ENCODE data around the gene SLC35F3. TPM values are rescaled to one million over a fixed set of nuclear protein-coding genes. Genes with fewer than 3 reads are reported as not detected.
A peak's percentile ranks its signal among the peaks of the same experiment; 100 is the strongest.
"Not testable (repeated sequence)": the region's sequence is repeated elsewhere in the genome, so short reads cannot be mapped to it uniquely, and the experiment has no call there.

Gene SLC35F3
- polyA plus RNA-seq, 1 donor = 0.55 TPM

GRCh38 chr1:233879841-233880240 is 24.6 kb upstream of the SLC35F3 start:
- WGBS (ENCODE audit: insufficient coverage, low lambda C conversion rate) = 82% methylated on average over 3 of the region's 3 CpGs
- H3K27ac ChIP-seq (ENCODE audit: low read length) = no peak overlapping the region
- no peak for DNase-seq
- H3K4me1 ChIP-seq (ENCODE audit: control insufficient read depth, insufficient read depth, low read length) = no peaks in the 10 kb centered on the region
- no peak overlapping the region for H3K4me3 ChIP-seq (ENCODE audit: low read length)
- peaks cover 3% of the 10 kb centered on the region for H3K27me3 ChIP-seq (ENCODE audit: control insufficient read depth, insufficient read depth, low read length)
- no peaks in the 10 kb centered on the region for H3K9me3 ChIP-seq (ENCODE audit: control insufficient read depth, low read depth, low read length)
- H3K36me3 ChIP-seq (ENCODE audit: control insufficient read depth, insufficient read depth, low read length) = no peaks in the 10 kb centered on the region

- H3K27me3 ChIP-seq (ENCODE audit: control insufficient read depth, insufficient read depth, low read length) = peaks cover 4% of the 10 kb centered on the region
- WGBS (ENCODE audit: insufficient coverage, low lambda C conversion rate) = 57% methylated on average over 1 of the region's 3 CpGs
- DNase-seq = no peak
- no peak overlapping the region for H3K27ac ChIP-seq (ENCODE audit: low read length)
- no peaks in the 10 kb centered on the region for H3K9me3 ChIP-seq (ENCODE audit: control insufficient read depth, low read depth, low read length)
- H3K4me3 ChIP-seq (ENCODE audit: low read length) = no peak overlapping the region
- no peaks in the 10 kb centered on the region for H3K36me3 ChIP-seq (ENCODE audit: control insufficient read depth, insufficient read depth, low read length)
- no peaks in the 10 kb centered on the region for H3K4me1 ChIP-seq (ENCODE audit: control insufficient read depth, insufficient read depth, low read length)
Measured at GRCh38 chr1:233883671-233884070, 20.8 kb upstream of the SLC35F3 start.

- Histone ChIP-seq H3K36me3 (ENCODE audit: control insufficient read depth, insufficient read depth, low read length) (no peaks in the 10 kb centered on the region), H3K27me3 (ENCODE audit: control insufficient read depth, insufficient read depth, low read length) (peaks cover 4% of the 10 kb centered on the region), H3K27ac (ENCODE audit: low read length) (no peak overlapping the region), H3K4me1 (ENCODE audit: control insufficient read depth, insufficient read depth, low read length) (no peaks in the 10 kb centered on the region), H3K4me3 (ENCODE audit: low read length) (no peak overlapping the region), H3K9me3 (ENCODE audit: control insufficient read depth, low read depth, low read length) (no peaks in the 10 kb centered on the region)
- no peak for DNase-seq
- WGBS (ENCODE audit: insufficient coverage, low lambda C conversion rate) = 80% methylated on average over 1 of the region's 5 CpGs
Measured at GRCh38 chr1:233884461-233885151, 19.9 kb upstream of the SLC35F3 start.

GRCh38 chr1:233885196-233885920 is 19.1 kb upstream of the SLC35F3 start:
- no peaks in the 10 kb centered on the region for H3K4me1 ChIP-seq (ENCODE audit: control insufficient read depth, insufficient read depth, low read length)
- H3K36me3 ChIP-seq (ENCODE audit: control insufficient read depth, insufficient read depth, low read length) = no peaks in the 10 kb centered on the region
- H3K4me3 ChIP-seq (ENCODE audit: low read length) = no peak overlapping the region
- H3K27me3 ChIP-seq (ENCODE audit: control insufficient read depth, insufficient read depth, low read length) = peaks cover 4% of the 10 kb centered on the region
- no peaks in the 10 kb centered on the region for H3K9me3 ChIP-seq (ENCODE audit: control insufficient read depth, low read depth, low read length)
- no peak overlapping the region for H3K27ac ChIP-seq (ENCODE audit: low read length)
- 86% methylated on average over 1 of the region's 9 CpGs for WGBS (ENCODE audit: insufficient coverage, low lambda C conversion rate)
- no peak for DNase-seq

GRCh38 chr1:233891151-233891550 is 13.3 kb upstream of the SLC35F3 start:
- not testable (repeated sequence) for DNase-seq; H3K36me3 ChIP-seq (ENCODE audit: control insufficient read depth, insufficient read depth, low read length); H3K9me3 ChIP-seq (ENCODE audit: control insufficient read depth, low read depth, low read length); H3K27me3 ChIP-seq (ENCODE audit: control insufficient read depth, insufficient read depth, low read length); H3K4me1 ChIP-seq (ENCODE audit: control insufficient read depth, insufficient read depth, low read length); H3K27ac ChIP-seq (ENCODE audit: low read length); H3K4me3 ChIP-seq (ENCODE audit: low read length)
- 88% methylated on average over 1 of the region's 2 CpGs for WGBS (ENCODE audit: insufficient coverage, low lambda C conversion rate)

GRCh38 chr1:233897325-233898162 is 6.9 kb upstream of the SLC35F3 start:
- H3K9me3 ChIP-seq (ENCODE audit: control insufficient read depth, low read depth, low read length) = no peaks in the 10 kb centered on the region

GRCh38 chr1:233901495-233901894 is 3.0 kb upstream of the SLC35F3 start:
- peaks cover 31% of the 10 kb centered on the region for H3K27me3 ChIP-seq (ENCODE audit: control insufficient read depth, insufficient read depth, low read length)
- 84% methylated on average over 3 of the region's 3 CpGs for WGBS (ENCODE audit: insufficient coverage, low lambda C conversion rate)

More at GRCh38 chr1:233897325-233898162, 6.9 kb upstream of the SLC35F3 start:
- Histone ChIP-seq H3K36me3 (ENCODE audit: control insufficient read depth, insufficient read depth, low read length) (no peaks in the 10 kb centered on the region), H3K27ac (ENCODE audit: low read length) (no peak overlapping the region), H3K4me3 (ENCODE audit: low read length) (no peak overlapping the region), H3K27me3 (ENCODE audit: control insufficient read depth, insufficient read depth, low read length) (peaks cover 9% of the 10 kb centered on the region), H3K4me1 (ENCODE audit: control insufficient read depth, insufficient read depth, low read length) (no peaks in the 10 kb centered on the region)
- no peak for DNase-seq
- WGBS (ENCODE audit: insufficient coverage, low lambda C conversion rate) = no CpG with 5 or more reads among the region's 6 CpGs

GRCh38 chr1:233905416-233906051 is 1.1 kb downstream of the SLC35F3 start:
- no CpG with 5 or more reads among the region's 40 CpGs for WGBS (ENCODE audit: insufficient coverage, low lambda C conversion rate)
- Histone ChIP-seq H3K36me3 (ENCODE audit: control insufficient read depth, insufficient read depth, low read length) (no peaks in the 10 kb centered on the region), H3K4me3 (ENCODE audit: low read length) (peak overlapping the region; percentile 26), H3K4me1 (ENCODE audit: control insufficient read depth, insufficient read depth, low read length) (no peaks in the 10 kb centered on the region), H3K27me3 (ENCODE audit: control insufficient read depth, insufficient read depth, low read length) (peaks cover 34% of the 10 kb centered on the region), H3K9me3 (ENCODE audit: control insufficient read depth, low read depth, low read length) (no peaks in the 10 kb centered on the region), H3K27ac (ENCODE audit: low read length) (no peak overlapping the region)
- DNase-seq = no peak

More at GRCh38 chr1:233901495-233901894, 3.0 kb upstream of the SLC35F3 start:
- Histone ChIP-seq H3K9me3 (ENCODE audit: control insufficient read depth, low read depth, low read length) (no peaks in the 10 kb centered on the region), H3K27ac (ENCODE audit: low read length) (no peak overlapping the region), H3K4me1 (ENCODE audit: control insufficient read depth, insufficient read depth, low read length) (no peaks in the 10 kb centered on the region), H3K36me3 (ENCODE audit: control insufficient read depth, insufficient read depth, low read length) (no peaks in the 10 kb centered on the region), H3K4me3 (ENCODE audit: low read length) (no peak overlapping the region)
- DNase-seq = no peak

- Histone ChIP-seq H3K4me3 (ENCODE audit: low read length) (no peak overlapping the region), H3K36me3 (ENCODE audit: control insufficient read depth, insufficient read depth, low read length) (no peaks in the 10 kb centered on the region), H3K9me3 (ENCODE audit: control insufficient read depth, low read depth, low read length) (no peaks in the 10 kb centered on the region), H3K27ac (ENCODE audit: low read length) (no peak overlapping the region), H3K27me3 (ENCODE audit: control insufficient read depth, insufficient read depth, low read length) (peaks cover 31% of the 10 kb centered on the region), H3K4me1 (ENCODE audit: control insufficient read depth, insufficient read depth, low read length) (no peaks in the 10 kb centered on the region)
- DNase-seq = no peak
Measured at GRCh38 chr1:233907151-233907550, 2.7 kb downstream of the SLC35F3 start.

GRCh38 chr1:233908092-233908491 is 3.6 kb downstream of the SLC35F3 start:
- DNase-seq = no peak
- Histone ChIP-seq H3K4me1 (ENCODE audit: control insufficient read depth, insufficient read depth, low read length) (no peaks in the 10 kb centered on the region), H3K27ac (ENCODE audit: low read length) (no peak overlapping the region), H3K4me3 (ENCODE audit: low read length) (no peak overlapping the region), H3K27me3 (ENCODE audit: control insufficient read depth, insufficient read depth, low read length) (peaks cover 30% of the 10 kb centered on the region), H3K9me3 (ENCODE audit: control insufficient read depth, low read depth, low read length) (no peaks in the 10 kb centered on the region), H3K36me3 (ENCODE audit: control insufficient read depth, insufficient read depth, low read length) (no peaks in the 10 kb centered on the region)

All from large intestine (tissue), 3 donors.